ENCODE data around the gene ADGRF5. TPM values are rescaled to one million over a fixed set of nuclear protein-coding genes. Genes with fewer than 3 reads are reported as not detected.
"Not testable (repeated sequence)": the region's sequence is repeated elsewhere in the genome, so short reads cannot be mapped to it uniquely, and the experiment has no call there.

The ADGRF5 gene
- total RNA-seq, 2 experiments from 2014 or later: not detected

GRCh38 chr6:46834257-46834916, 87.4 kb downstream of the ADGRF5 start:
- DNase-seq; intact Hi-C loops (cut with micrococcal nuclease); POLR2A ChIA-PET; H3K9me3 Mint-ChIP-seq; H3K27me3 Mint-ChIP-seq; H3K4me1 Mint-ChIP-seq (ENCODE audit: low read depth); H3K36me3 Mint-ChIP-seq; H3K27ac Mint-ChIP-seq; H3K4me3 Mint-ChIP-seq: not testable (repeated sequence)
- CTCF ChIA-PET: interaction anchor here (1.9 kb wide), 1 partner anchor 14 kb away, joined by 8 read pairs; no protein-coding TSS in a partner anchor

GRCh38 chr6:46832816-46833215, 88.9 kb downstream of the ADGRF5 start:
- Mint-ChIP-seq H3K36me3 (no peaks in the 10 kb centered on the region), H3K27ac (no peak overlapping the region), H3K9me3 (no peaks in the 10 kb centered on the region), H3K4me3 (no peak overlapping the region), H3K27me3 (peaks cover 3% of the 10 kb centered on the region), H3K4me1 (ENCODE audit: low read depth) (no peaks in the 10 kb centered on the region)
- intact Hi-C loops (cut with micrococcal nuclease): no loop called here
- POLR2A ChIA-PET: no interaction called here
- CTCF ChIA-PET: no interaction called here
- no peak for DNase-seq

GRCh38 chr6:46828939-46829338, 92.8 kb downstream of the ADGRF5 start:
- H3K4me3 Mint-ChIP-seq: no peak overlapping the region
- CTCF ChIA-PET: no interaction called here
- H3K36me3 Mint-ChIP-seq: no peaks in the 10 kb centered on the region
- intact Hi-C loops (cut with micrococcal nuclease): no loop called here
- no peaks in the 10 kb centered on the region for H3K9me3 Mint-ChIP-seq
- H3K27me3 Mint-ChIP-seq: peaks cover 3% of the 10 kb centered on the region
- no peaks in the 10 kb centered on the region for H3K4me1 Mint-ChIP-seq (ENCODE audit: low read depth)
- POLR2A ChIA-PET: no interaction called here
- H3K27ac Mint-ChIP-seq: no peak overlapping the region
- DNase-seq: no peak

DNA sequence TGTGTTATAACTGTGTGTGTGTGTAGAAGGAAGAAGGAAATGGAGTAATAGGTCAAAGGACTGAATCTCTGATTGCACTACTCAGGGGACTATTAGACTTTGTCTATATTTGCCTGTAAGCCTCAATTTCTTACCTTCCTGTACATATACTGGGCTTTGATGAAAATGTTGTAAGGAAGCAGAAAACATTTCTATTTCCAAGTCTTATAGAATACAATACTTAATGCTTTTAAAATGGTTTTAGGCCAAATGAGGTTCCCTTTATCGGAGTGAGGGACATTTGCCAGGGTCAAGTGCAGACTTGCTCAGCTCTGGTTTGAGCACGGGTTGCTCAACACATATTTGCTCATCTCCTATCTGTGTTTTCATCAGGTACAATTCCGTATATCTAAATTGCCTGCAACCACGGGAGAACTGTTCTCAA, 100.3 kb downstream of the ADGRF5 start:
- Mint-ChIP-seq H3K36me3 (no peaks in the 10 kb centered on the region), H3K27me3 (no peaks in the 10 kb centered on the region), H3K27ac (no peak overlapping the region), H3K4me1 (ENCODE audit: low read depth) (no peaks in the 10 kb centered on the region), H3K4me3 (no peak overlapping the region), H3K9me3 (no peaks in the 10 kb centered on the region)
- ChIA-PET POLR2A (no interaction called here), CTCF (no interaction called here)
- no peak for DNase-seq
- intact Hi-C loops (cut with micrococcal nuclease): no loop called here

- no peak overlapping the region for H3K27ac Mint-ChIP-seq
- H3K4me1 Mint-ChIP-seq (ENCODE audit: low read depth): no peaks in the 10 kb centered on the region
- intact Hi-C loops (cut with micrococcal nuclease): no loop called here
- POLR2A ChIA-PET: no interaction called here
- H3K36me3 Mint-ChIP-seq: no peaks in the 10 kb centered on the region
- peaks cover 4% of the 10 kb centered on the region for H3K27me3 Mint-ChIP-seq
- no peaks in the 10 kb centered on the region for H3K9me3 Mint-ChIP-seq
- CTCF ChIA-PET: no interaction called here
- no peak overlapping the region for H3K4me3 Mint-ChIP-seq
- no peak for DNase-seq
These were observed 102.2 kb downstream of the ADGRF5 start for GRCh38 chr6:46819561-46819960.

DNA sequence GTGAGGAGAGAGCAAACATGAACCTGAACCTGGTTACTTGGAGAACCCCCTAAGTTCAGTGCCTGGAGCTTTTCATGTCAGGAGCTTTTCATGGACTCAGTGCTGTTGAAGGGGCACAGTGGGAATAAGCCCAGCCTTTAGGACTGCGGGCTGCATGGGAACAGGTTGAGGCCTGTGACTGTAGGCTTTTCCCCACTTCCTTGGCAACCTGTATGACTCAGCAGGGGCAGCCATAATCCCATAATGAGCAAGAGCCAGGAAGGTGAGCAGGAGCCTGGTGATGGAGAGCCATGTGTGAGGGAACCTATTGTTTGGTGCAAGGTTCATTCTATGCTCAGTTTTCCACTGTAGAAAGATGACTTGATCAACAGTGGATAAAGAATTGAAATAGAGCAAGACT, 105.1 kb downstream of the ADGRF5 start:
- Mint-ChIP-seq H3K9me3 (no peaks in the 10 kb centered on the region), H3K4me1 (ENCODE audit: low read depth) (no peaks in the 10 kb centered on the region), H3K27me3 (peaks cover 5% of the 10 kb centered on the region), H3K4me3 (no peak overlapping the region), H3K36me3 (no peaks in the 10 kb centered on the region), H3K27ac (no peak overlapping the region)
- POLR2A ChIA-PET: no interaction called here
- intact Hi-C loops (cut with micrococcal nuclease): no loop called here
- CTCF ChIA-PET: no interaction called here
- no peak for DNase-seq

DNA sequence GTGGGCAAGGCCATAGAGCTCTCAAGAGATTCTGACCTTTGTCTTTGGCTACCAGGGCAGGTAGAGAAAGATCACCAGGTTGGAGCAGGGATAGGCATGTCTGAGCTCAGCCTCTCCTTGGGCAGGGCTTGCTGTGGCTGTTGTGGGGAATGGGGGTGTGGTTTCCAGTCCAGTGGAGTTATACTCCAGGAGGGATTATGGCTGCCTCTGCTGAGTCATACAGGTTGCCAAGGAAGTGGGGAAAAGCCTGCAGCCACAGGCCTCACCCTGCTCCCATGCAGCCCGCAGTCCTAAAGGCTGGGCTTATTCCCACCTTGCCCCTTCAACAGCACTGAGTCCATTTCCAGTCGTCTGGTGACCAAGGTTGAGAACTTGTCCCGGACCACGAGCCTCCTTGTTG, 106.6 kb downstream of the ADGRF5 start:
- no peaks in the 10 kb centered on the region for H3K4me1 Mint-ChIP-seq (ENCODE audit: low read depth)
- H3K27me3 Mint-ChIP-seq: peaks cover 11% of the 10 kb centered on the region
- H3K36me3 Mint-ChIP-seq: no peaks in the 10 kb centered on the region
- intact Hi-C loops (cut with micrococcal nuclease): no loop called here
- no peak overlapping the region for H3K4me3 Mint-ChIP-seq
- no peak for DNase-seq
- CTCF ChIA-PET: no interaction called here
- no peak overlapping the region for H3K27ac Mint-ChIP-seq
- POLR2A ChIA-PET: no interaction called here
- H3K9me3 Mint-ChIP-seq: no peaks in the 10 kb centered on the region

- intact Hi-C loops (cut with micrococcal nuclease): no loop called here
- no peaks in the 10 kb centered on the region for H3K9me3 Mint-ChIP-seq
- H3K4me3 Mint-ChIP-seq: no peak overlapping the region
- H3K4me1 Mint-ChIP-seq (ENCODE audit: low read depth): no peaks in the 10 kb centered on the region
- CTCF ChIA-PET: no interaction called here
- POLR2A ChIA-PET: no interaction called here
- no peak for DNase-seq
- peaks cover 13% of the 10 kb centered on the region for H3K27me3 Mint-ChIP-seq
- H3K27ac Mint-ChIP-seq: no peak overlapping the region
- H3K36me3 Mint-ChIP-seq: no peaks in the 10 kb centered on the region
These were observed 112.9 kb downstream of the ADGRF5 start for GRCh38 chr6:46808806-46809205.

Other genes with a start within 250 kb of the ADGRF5 start
- gene TDRD6, start 234.1 kb downstream of the ADGRF5 start, total RNA-seq: not detected
- not detected for gene PLA2G7, start 186.6 kb downstream of the ADGRF5 start, total RNA-seq
- gene ANKRD66, start 175.0 kb downstream of the ADGRF5 start, total RNA-seq: not detected
- gene MEP1A, start 128.5 kb downstream of the ADGRF5 start, total RNA-seq: not detected
- gene ADGRF1, start 120.4 kb upstream of the ADGRF5 start, total RNA-seq: not detected